OCI-LY7 (cell line): ENCODE results near the gene WWOX.

ENCODE experiments used
- EZH2phosphoT487 ChIP-seq: fragments of 200-600 bp; sonication (generic); IDR thresholded peaks from 2 replicates; pipeline ENCODE4 v1.6.1; 2018; ENCODE audit warnings: low read depth, borderline replicate concordance, mild to moderate bottlenecking, mixed run types, antibody characterized with exemption, low read length, moderate library complexity, mixed read lengths
- TF ChIP-seq, protein P1 (sequence below): fragments of 200-600 bp; sonication (generic); conservative IDR thresholded peaks from 2 replicates; pipeline ENCODE4 v1.5.1; 2014; ENCODE audit warnings: mild to moderate bottlenecking, antibody characterized with exemption, low read length, moderate library complexity, mixed read lengths

- TF ChIP-seq, protein P1, sequence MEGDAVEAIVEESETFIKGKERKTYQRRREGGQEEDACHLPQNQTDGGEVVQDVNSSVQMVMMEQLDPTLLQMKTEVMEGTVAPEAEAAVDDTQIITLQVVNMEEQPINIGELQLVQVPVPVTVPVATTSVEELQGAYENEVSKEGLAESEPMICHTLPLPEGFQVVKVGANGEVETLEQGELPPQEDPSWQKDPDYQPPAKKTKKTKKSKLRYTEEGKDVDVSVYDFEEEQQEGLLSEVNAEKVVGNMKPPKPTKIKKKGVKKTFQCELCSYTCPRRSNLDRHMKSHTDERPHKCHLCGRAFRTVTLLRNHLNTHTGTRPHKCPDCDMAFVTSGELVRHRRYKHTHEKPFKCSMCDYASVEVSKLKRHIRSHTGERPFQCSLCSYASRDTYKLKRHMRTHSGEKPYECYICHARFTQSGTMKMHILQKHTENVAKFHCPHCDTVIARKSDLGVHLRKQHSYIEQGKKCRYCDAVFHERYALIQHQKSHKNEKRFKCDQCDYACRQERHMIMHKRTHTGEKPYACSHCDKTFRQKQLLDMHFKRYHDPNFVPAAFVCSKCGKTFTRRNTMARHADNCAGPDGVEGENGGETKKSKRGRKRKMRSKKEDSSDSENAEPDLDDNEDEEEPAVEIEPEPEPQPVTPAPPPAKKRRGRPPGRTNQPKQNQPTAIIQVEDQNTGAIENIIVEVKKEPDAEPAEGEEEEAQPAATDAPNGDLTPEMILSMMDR = no peak
- no peak for TF ChIP-seq EZH2phosphoT487
Observed at GRCh38 chr16:78416400-78416799, 316.9 kb downstream of the WWOX start.
